Ishikawa (cell line): Measurements from ENCODE around the gene GNAO1.

Experiments
- CEBPB ChIP-seq: IDR thresholded peaks from 2 replicates; pipeline ENCODE4 v1.6.1; 2012
- EP300 ChIP-seq: IDR thresholded peaks from 2 replicates; pipeline ENCODE4 v1.6.1; 2012; ENCODE audit warnings: borderline replicate concordance
- RAD21 ChIP-seq: IDR thresholded peaks from 2 replicates; pipeline ENCODE4 v1.6.1; 2012; ENCODE audit warnings: low read depth
- TAF1 ChIP-seq: IDR thresholded peaks from 2 replicates; pipeline ENCODE4 v1.6.1; 2012; ENCODE audit warnings: low read depth, mild to moderate bottlenecking
- YY1 ChIP-seq: IDR thresholded peaks from 2 replicates; pipeline ENCODE4 v1.6.1; 2012; ENCODE audit warnings: low read depth
- ZBTB7A ChIP-seq: IDR thresholded peaks from 2 replicates; pipeline ENCODE4 v1.6.1; 2012; ENCODE audit warnings: low read depth
- TF ChIP-seq, protein P1 (sequence below): IDR thresholded peaks from 2 replicates; pipeline ENCODE4 v1.6.1; 2012
- TF ChIP-seq, protein P2 (sequence below): IDR thresholded peaks from 2 replicates; pipeline ENCODE4 v1.6.1; 2012; ENCODE audit warnings: low read depth, mild to moderate bottlenecking
- TF ChIP-seq, protein P3 (sequence below): IDR thresholded peaks from 2 replicates; pipeline ENCODE4 v1.6.1; 2012

DNA sequence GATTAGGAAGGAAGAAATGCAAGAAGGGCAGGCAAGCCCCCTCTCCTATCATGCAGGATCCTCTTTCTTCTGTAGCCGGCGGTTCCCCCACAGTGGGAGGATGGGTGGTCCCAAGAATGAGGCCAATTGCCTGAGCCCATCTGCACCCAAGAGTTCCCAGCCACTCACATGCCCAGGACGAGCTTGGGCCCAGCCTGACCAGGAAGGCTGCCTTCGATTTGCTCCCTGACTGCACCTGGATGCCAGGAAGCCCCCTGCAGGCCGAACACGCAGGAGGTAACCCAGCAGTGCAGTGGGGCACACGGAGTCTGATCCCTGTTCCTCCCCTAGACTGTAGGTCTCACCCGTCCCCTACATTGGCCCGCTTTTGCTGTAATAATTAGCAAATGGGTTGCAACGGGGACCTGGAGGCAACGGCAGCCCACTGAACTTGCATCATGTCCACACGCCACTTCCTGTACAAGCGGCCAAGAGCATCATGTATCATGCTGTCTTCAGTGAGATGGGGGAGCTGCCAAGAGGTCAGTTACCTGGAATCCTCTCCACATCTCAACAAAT is 166.6 kb downstream of the GNAO1 start:
- TF ChIP-seq TAF1 (no peak), RAD21 (no peak), EP300 (no peak), CEBPB (no peak), YY1 (no peak), ZBTB7A (no peak)
- TF ChIP-seq, protein P1, sequence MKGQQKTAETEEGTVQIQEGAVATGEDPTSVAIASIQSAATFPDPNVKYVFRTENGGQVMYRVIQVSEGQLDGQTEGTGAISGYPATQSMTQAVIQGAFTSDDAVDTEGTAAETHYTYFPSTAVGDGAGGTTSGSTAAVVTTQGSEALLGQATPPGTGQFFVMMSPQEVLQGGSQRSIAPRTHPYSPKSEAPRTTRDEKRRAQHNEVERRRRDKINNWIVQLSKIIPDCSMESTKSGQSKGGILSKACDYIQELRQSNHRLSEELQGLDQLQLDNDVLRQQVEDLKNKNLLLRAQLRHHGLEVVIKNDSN: no peak
- TF ChIP-seq, protein P2, sequence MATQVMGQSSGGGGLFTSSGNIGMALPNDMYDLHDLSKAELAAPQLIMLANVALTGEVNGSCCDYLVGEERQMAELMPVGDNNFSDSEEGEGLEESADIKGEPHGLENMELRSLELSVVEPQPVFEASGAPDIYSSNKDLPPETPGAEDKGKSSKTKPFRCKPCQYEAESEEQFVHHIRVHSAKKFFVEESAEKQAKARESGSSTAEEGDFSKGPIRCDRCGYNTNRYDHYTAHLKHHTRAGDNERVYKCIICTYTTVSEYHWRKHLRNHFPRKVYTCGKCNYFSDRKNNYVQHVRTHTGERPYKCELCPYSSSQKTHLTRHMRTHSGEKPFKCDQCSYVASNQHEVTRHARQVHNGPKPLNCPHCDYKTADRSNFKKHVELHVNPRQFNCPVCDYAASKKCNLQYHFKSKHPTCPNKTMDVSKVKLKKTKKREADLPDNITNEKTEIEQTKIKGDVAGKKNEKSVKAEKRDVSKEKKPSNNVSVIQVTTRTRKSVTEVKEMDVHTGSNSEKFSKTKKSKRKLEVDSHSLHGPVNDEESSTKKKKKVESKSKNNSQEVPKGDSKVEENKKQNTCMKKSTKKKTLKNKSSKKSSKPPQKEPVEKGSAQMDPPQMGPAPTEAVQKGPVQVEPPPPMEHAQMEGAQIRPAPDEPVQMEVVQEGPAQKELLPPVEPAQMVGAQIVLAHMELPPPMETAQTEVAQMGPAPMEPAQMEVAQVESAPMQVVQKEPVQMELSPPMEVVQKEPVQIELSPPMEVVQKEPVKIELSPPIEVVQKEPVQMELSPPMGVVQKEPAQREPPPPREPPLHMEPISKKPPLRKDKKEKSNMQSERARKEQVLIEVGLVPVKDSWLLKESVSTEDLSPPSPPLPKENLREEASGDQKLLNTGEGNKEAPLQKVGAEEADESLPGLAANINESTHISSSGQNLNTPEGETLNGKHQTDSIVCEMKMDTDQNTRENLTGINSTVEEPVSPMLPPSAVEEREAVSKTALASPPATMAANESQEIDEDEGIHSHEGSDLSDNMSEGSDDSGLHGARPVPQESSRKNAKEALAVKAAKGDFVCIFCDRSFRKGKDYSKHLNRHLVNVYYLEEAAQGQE: no peak
- TF ChIP-seq, protein P3, sequence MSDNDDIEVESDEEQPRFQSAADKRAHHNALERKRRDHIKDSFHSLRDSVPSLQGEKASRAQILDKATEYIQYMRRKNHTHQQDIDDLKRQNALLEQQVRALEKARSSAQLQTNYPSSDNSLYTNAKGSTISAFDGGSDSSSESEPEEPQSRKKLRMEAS: no peak
